T-helper 2 cell (primary cell): ENCODE results near the gene PLAAT5.

Source experiments
- DNase-seq, 5 experiments: peaks; one replicate each; pipeline versions ENCODE4 v3.0.0 to v3.0.0-alpha.2; 2012 to 2022

PLAAT5 gene

GRCh38 chr11:63511048-63511748 is 20.2 kb upstream of the PLAAT5 start:
- DNase-seq, result no peak

- no peak for DNase-seq
Observed at GRCh38 chr11:63510360-63511047, 19.5 kb upstream of the PLAAT5 start.

GRCh38 chr11:63508745-63509144 is 17.8 kb upstream of the PLAAT5 start:
- no peak for DNase-seq

GRCh38 chr11:63508009-63508408 is 17.0 kb upstream of the PLAAT5 start:
- DNase-seq, result peak in 1 of 5 experiments; percentile 42

GRCh38 chr11:63507511-63507910 is 16.5 kb upstream of the PLAAT5 start:
- no peak for DNase-seq

- no peak for DNase-seq
Observed at GRCh38 chr11:63506876-63507275, 15.9 kb upstream of the PLAAT5 start.

GRCh38 chr11:63505857-63506528 is 15.0 kb upstream of the PLAAT5 start, which contains the start of gene LGALS12:
TSS of gene LGALS12 (plus strand) at chr11:63506084. CDS start at chr11:63506459, 375 bp downstream.
- peak in 1 of 5 experiments; percentile 16 for DNase-seq

- DNase-seq, result no peak
Observed at GRCh38 chr11:63504933-63505586, 14.1 kb upstream of the PLAAT5 start.

- no peak for DNase-seq
Observed at GRCh38 chr11:63504054-63504453, 13.1 kb upstream of the PLAAT5 start.

- DNase-seq, result no peak
Observed at GRCh38 chr11:63503492-63503891, 12.5 kb upstream of the PLAAT5 start.

GRCh38 chr11:63502252-63502820 is 11.4 kb upstream of the PLAAT5 start:
- peak in 1 of 5 experiments; percentile 16 for DNase-seq

GRCh38 chr11:63501236-63501635 is 10.3 kb upstream of the PLAAT5 start:
- DNase-seq, result no peak

GRCh38 chr11:63499874-63500273 is 8.9 kb upstream of the PLAAT5 start:
- no peak for DNase-seq

- no peak for DNase-seq
Observed at GRCh38 chr11:63494975-63495374, 4.0 kb upstream of the PLAAT5 start.

GRCh38 chr11:63493127-63493526 is 2.2 kb upstream of the PLAAT5 start:
- no peak for DNase-seq

- DNase-seq, result no peak
Observed at GRCh38 chr11:63492441-63492840, 1.5 kb upstream of the PLAAT5 start.

- peak in 1 of 5 experiments; percentile 93 for DNase-seq
Observed at GRCh38 chr11:63491636-63492372, 837 bp upstream of the PLAAT5 start.

- DNase-seq, result no peak
Observed at GRCh38 chr11:63491240-63491587, 247 bp upstream of the PLAAT5 start.

- DNase-seq, result no peak
Observed at GRCh38 chr11:63489879-63490278, 1.1 kb downstream of the PLAAT5 start.

GRCh38 chr11:63488789-63489188 is 2.2 kb downstream of the PLAAT5 start:
- no peak for DNase-seq

GRCh38 chr11:63485777-63486176 is 5.2 kb downstream of the PLAAT5 start:
- DNase-seq, result no peak

- no peak for DNase-seq
Observed at GRCh38 chr11:63480039-63480438, 10.9 kb downstream of the PLAAT5 start.
